GM18526 (cell line): ENCODE measurements around the gene RARRES1.

Experiments
- POLR2A ChIP-seq: IDR thresholded peaks from 3 replicates; pipeline ENCODE4 v1.6.1; 2011; ENCODE audit not compliant: insufficient read length; ENCODE audit errors: extremely low read depth

RARRES1 gene

DNA sequence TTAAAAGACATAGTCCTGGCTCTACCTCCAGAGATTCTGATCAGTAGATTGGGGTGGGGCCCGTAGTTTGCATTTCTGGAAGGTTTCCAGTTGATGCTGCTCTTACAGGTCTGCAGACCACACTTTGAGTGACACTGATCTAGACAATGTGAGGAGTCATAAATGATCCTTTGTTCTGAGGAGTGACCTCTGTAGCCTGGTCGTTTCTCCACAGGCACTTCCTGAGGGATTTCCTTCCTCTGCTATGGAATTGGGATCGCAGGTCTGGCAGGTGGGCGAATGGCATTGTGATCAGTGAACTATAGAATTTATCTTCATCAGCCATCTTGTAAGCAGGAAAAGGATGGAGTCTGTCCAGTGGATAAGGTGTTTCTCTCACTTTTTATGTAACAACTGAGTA lies 82.5 kb downstream of the RARRES1 start:
- no peak for TF ChIP-seq POLR2A
